Stimulated activated CD4-positive, alpha-beta T cell treated with anti-CD3 and anti-CD28 coated beads, Interleukin-1b, Interleukin-23, amount 100 ng/mL, for 1 hour (primary cell): ENCODE data around the gene KAT8.
"Not testable (repeated sequence)": the region's sequence is repeated elsewhere in the genome, so short reads cannot be mapped to it uniquely, and the experiment has no call there.

ENCODE experiments used
- DNase-seq, 2 donors: peaks; one replicate each; pipeline ENCODE4 v3.0.0-alpha.2; 2020; ENCODE audit warnings: low read depth in 2 of 2

The KAT8 gene

DNA sequence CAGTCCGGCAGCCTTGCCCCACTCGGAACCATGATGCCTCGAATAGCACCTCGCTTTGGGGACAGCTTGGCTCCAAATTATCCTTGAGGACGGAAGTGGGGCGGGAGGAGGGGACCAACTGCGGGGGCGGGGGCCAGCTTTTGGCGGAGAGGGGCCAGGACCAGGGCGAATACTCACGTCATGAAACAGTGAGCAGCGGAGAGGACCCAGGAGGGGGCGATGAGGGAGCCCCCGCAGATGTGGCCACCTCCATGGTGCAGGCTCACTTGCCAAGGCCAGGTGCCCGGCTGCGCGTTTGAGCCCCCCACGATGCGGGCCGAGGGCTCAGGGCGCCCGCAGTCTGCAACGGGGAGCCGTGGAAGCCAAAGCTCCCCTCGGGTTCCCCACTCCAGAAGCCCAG is 31.4 kb downstream of the KAT8 start:
- no peak for DNase-seq

DNA sequence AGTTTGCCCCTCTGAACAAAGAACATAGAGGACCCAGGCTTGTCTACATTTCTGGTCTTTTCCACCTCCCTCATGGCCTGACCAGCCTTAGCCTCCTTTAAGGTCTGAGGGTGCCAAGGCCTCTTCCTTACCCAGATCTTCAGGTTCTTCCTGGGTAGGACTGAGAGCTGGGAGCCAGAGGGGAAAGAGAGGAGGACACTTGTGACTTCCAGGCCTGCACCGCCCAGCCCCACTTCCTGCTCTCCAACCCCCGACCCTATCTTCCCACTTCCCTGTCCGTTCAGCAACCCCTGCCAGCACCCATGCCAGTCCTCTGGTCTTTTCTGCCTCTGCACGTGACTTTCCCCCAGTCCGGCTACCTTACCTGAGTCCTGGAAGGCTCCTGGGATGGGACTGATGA is 31.9 kb downstream of the KAT8 start:
- no peak for DNase-seq

DNA sequence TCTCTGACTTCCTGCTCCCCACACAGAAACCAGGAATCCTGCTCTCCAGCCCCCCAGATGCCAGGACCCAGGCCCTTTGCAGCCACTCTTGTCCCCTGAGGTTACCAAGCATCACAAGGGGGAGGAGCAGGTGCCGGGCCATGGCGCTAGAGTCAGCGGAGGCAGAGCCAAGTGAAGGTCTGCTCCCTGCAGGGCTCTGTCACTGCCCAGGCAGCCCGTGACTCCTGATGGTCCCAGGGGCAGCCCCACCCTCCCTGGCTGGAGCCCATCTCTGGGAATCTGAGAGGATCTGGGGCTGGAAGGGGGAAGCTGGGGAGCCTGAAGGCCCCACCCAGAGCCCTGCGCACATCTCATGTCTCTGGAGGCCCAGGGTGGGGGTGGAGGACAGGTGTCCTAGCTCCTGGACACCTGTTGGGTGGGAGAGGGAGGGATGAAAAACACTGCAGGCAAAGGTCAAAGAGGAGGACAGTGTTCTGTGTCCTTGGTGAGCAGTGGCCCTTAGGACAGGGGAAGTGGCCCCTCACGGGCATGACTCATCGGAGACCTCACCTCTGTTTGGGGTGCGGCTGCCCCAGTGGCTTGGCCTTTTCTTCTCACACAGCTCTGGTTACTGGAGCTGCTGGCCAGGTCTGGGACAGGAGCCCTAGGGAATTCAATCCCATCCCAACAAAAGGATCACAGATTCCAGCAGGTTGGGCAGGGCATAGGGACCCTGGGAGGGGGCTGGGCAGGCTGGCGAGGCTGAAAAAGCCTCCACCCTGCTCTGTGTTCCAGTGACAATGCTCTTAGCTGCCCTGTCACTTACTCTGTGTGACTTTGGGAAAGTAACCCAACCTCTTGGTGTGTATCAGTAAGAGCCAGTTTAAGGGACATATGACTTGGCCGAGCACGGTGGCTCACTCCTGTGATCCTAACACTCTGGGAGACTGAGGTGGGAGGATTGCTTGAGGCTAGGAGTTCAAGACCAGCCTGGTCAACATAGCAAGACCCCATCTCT is 32.7 kb downstream of the KAT8 start, which contains the start of gene PRSS36:
TSS of gene PRSS36 (minus strand) at position 173 of the 997 bp plus-strand sequence. CDS start at position 142, 31 bp downstream.
- DNase-seq: no peak

DNA sequence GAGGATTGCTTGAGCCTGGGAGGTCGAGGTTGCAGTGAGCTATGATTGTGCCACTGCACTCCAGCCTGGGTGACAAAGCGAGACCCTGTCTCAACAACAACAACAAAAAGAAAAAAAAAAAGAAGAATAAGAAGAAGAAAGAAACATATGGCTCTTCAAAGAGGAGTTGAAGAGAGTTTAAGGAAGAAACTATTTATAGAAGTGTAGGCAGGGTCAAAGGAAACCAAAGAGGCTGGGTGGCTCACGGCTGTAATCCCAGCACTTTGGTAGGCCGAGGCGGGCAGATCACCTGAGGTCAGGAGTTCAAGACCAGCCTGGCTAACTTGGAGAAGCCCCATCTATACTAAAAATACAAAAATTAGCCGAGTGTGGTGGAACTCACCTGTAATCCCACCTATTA is 33.5 kb downstream of the KAT8 start:
- not testable (repeated sequence) for DNase-seq

DNA sequence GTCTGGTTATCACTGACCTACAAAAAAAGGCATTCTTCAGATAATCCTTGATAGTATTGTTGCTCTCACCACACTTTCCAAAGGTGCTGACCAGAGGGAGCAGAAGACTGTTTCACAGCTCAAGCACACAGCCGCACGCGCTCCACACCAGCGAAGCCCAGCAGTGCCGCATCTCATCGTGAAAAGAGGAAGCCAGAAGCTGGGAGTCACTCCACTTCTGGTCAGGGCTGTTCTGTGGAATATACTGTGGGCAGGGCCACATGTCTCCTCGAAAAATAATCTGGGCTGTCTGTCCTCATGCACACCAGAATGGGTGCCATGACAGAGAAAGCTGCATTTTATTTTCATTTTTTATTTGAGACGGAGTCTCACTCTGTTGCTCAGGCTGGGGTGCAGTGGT is 39.7 kb downstream of the KAT8 start:
- no peak for DNase-seq

DNA sequence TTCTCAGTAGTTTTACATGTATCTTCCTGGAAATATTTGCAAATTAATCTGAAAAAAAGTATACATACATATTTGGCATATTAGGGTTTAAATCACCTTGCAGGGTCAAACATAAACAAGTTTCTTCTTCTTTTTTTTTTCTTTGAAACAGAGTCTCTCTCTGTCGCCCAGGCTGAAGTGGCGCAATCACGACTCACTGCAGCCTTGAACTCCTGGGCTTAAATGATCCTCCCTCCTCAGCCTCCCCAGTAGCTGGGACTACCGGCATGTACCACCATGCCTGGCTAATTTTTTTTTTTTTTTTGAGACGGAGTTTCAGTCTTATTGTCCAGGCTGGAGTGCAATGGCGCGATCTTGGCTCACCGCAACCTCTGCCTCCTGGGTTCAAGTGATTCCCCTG is 49.9 kb downstream of the KAT8 start:
- no peak for DNase-seq

DNA sequence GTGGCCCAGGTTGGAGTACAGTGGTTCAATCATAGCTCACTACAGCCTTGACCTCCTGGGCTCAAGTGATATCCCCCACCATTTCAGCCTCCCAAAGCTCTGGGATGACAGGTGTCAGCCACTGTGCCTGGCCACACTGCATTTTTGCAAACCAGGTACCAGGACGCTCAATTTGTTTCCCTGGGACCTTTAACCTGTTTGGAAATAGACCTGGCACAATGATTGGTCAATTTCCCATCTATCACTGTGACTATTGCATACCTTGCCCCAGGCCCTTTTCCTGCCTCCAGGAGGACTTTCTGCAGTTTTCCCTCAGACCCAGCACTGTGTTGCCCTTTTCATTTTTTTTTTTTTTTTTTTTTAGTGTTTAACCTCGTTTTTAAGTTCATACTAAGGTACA is 51.4 kb downstream of the KAT8 start:
- DNase-seq: no peak

DNA sequence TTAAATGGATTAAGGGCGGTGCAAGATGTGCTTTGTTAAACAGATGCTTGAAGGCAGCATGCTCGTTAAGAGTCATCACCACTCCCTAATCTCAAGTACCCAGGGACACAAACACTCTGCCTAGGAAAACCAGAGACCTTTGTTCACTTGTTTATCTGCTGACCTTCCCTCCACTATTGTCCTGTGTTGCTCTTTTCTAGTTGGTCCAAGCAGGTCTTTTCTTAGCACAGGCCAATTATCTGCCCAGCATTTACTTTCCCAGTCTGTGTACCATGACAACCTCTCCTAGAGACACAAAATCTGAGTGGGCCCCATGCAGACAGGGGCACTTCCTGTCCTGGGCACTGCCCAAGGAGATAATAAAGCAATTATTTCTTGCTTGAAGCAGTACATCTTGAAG is 52.6 kb downstream of the KAT8 start:
- DNase-seq: not testable (repeated sequence)

DNA sequence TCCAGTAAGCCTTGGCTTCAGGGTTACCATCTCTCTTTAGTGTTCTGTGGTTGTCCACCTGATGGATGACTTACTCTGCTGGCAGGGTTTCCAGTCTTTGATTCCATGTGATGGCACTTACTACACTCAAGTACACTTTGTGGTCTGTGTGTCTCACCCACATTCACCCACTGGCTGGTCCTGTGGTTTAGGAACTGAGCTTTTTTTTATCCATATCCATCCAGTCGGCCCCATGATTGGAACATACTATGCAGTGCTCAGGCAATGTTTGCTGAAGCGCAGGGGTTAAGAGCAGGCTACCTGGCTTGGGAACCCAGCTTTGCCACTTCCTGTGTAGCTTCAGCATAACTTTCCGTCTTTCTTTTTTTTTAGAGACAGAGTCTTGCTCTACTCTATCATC is 59.7 kb downstream of the KAT8 start:
- DNase-seq: peak in 1 of 2 donors; percentile 21

DNA sequence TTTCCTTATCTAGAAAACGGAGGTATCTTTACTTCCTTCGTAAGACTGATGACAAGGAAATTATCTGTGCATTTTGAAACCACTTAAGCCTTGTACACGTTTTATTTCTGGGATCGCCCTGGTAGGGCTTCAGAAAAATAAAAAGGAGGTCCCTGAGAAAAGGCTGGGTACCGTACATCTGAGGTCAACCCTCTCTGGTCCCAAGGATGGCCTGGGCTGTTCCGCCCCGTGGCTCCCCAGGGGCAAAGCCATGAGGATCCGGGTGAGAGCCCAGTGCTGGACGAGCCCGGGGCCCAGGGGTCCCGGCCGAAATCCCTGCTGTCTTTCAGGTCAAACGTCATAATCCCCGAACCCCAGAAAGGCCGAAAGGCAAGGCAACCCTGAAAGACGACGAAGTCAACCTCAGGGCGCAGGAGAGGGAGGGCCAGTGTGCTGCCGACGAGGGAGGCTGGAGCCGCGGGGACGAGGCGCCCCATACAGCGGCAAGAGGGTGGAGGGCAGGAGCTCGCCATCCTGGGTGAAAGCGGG is 61.8 kb downstream of the KAT8 start:
- DNase-seq: no peak

DNA sequence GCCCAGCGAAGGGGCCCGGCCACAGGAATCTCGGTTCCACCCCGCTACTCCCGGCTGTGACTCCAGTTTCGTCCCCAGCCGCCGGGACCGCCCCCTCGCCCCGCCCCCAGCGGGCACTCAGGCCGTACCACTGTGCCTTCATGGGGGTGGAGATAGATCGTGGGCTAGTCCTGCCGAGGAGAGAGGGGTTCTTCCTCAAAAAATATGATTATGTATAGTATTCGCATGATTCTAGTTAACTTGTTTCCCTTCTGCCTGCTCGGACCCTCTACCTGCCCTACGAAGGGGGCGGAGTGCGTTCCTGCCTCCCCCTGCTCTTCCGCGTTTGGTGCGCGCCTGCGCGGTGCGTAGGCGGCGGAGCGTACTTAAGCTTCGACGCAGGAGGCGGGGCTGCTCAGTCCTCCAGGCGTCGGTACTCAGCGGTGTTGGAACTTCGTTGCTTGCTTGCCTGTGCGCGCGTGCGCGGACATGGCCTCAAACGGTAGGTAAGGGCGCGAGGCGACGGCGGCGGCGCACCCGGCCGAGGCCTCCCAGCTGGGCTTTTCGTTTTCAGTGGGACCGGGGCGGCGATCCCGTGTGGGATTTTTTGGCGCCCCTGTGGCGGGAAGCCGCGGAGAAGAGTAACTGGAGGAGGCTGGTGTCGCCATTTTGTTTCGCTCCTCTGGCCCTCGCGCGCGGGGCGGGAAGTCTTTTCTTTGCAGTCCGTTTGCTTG is 62.4 kb downstream of the KAT8 start, which contains the start of gene FUS:
TSS of gene FUS (plus strand) at position 393 of the 713 bp plus-strand sequence. CDS start at position 469, 76 bp downstream.
- peak; percentile 78 to 85 for DNase-seq
